GM12891 (cell line): ENCODE measurements around the gene DLGAP4.

Source experiments
- PAX5 ChIP-seq: IDR thresholded peaks from 2 replicates; pipeline ENCODE4 v1.6.1; 2011; ENCODE audit warnings: low read length, moderate library complexity, mild to moderate bottlenecking; ENCODE audit not compliant: insufficient read depth, severe bottlenecking
- POLR2A ChIP-seq: IDR thresholded peaks from 2 replicates; pipeline ENCODE4 v1.6.1; 2011; ENCODE audit warnings: low read depth, low read length, control low read depth
- POLR2AphosphoS5 ChIP-seq: IDR thresholded peaks from 2 replicates; pipeline ENCODE4 v1.6.1; 2011; ENCODE audit warnings: low read depth, low read length, control low read depth
- SPI1 ChIP-seq: IDR thresholded peaks from 2 replicates; pipeline ENCODE4 v1.6.1; 2011; ENCODE audit warnings: low read depth, low read length, control low read depth
- TAF1 ChIP-seq: IDR thresholded peaks from 2 replicates; pipeline ENCODE4 v1.6.1; 2011; ENCODE audit warnings: low read depth, low read length, control low read depth

DNA sequence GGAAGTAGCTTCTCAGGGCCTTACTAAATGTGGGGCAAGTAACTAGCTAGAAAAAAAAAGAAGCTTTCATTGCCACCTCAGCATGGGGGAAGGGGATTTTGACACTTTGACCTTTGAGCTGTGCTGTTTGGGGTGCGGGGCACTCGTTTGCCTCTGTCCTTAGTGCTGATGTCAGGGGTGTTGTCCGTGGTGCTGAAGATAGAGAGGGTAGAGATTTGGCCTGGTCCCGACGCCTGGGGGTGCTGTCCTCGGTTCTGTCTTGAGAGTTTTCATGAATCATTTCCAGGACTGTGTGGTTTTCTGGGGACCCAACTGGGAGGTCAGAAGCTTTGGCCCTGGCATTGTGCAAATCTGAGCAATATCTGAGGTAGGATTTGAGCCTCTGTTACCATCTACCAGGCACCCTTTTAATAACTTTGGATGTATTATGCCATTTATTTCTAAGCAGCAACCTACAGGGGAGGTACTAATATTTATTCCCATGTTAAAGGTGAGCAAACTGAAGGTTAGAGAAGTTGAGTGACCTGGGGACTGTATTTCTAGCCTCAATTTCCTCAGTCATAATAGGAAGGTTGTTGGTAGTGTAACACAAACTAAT is 78.0 kb downstream of the DLGAP4 start:
- no peak for TF ChIP-seq POLR2A
- TF ChIP-seq TAF1 = no peak
- TF ChIP-seq POLR2AphosphoS5 = no peak
- no peak for TF ChIP-seq SPI1
- no peak for TF ChIP-seq PAX5
